ENCODE data around the gene GLRX. TPM values are rescaled to one million over a fixed set of nuclear protein-coding genes. Genes with fewer than 3 reads are reported as not detected.
"Not testable (repeated sequence)": the region's sequence is repeated elsewhere in the genome, so short reads cannot be mapped to it uniquely, and the experiment has no call there.

GLRX gene
- polyA plus RNA-seq, 1 donor from 2014 or later, result 113 TPM

- peak overlapping the region; percentile 21 to 89 (median 75) for H3K4me3 Mint-ChIP-seq
- H3K36me3 Mint-ChIP-seq, result no peaks in the 10 kb centered on the region
- no peaks in the 10 kb centered on the region for H3K9me3 Mint-ChIP-seq
- peak overlapping the region in 2 of 3 donors; percentile 6 to 43 for H3K27ac Mint-ChIP-seq
- H3K27me3 Mint-ChIP-seq, result no peaks in the 10 kb centered on the region
- peaks cover 22% of the 10 kb centered on the region in 3 donors for H3K4me1 Mint-ChIP-seq
Observed at GRCh38 chr5:95842854-95843544, 20.5 kb upstream of the GLRX start.

- Mint-ChIP-seq H3K27ac (peak overlapping the region in 1 of 3 donors; percentile 8), H3K9me3 (no peaks in the 10 kb centered on the region), H3K36me3 (no peaks in the 10 kb centered on the region), H3K4me1 (peaks cover 22 to 28% (median 26%) of the 10 kb centered on the region in 3 donors), H3K27me3 (no peaks in the 10 kb centered on the region), H3K4me3 (no peak overlapping the region)
Observed at GRCh38 chr5:95841914-95842812, 19.6 kb upstream of the GLRX start.

GRCh38 chr5:95840956-95841705 lies 18.6 kb upstream of the GLRX start:
- peaks cover 27 to 35% (median 30%) of the 10 kb centered on the region in 3 donors for H3K4me1 Mint-ChIP-seq
- H3K27ac Mint-ChIP-seq, result peak overlapping the region in 2 of 3 donors; percentile 37 to 76
- H3K27me3 Mint-ChIP-seq, result no peaks in the 10 kb centered on the region

GRCh38 chr5:95839658-95840057 lies 17.1 kb upstream of the GLRX start:
- H3K4me1 Mint-ChIP-seq, result peaks cover 33 to 42% (median 34%) of the 10 kb centered on the region in 3 donors
- H3K9me3 Mint-ChIP-seq, result no peaks in the 10 kb centered on the region
- no peaks in the 10 kb centered on the region for H3K36me3 Mint-ChIP-seq
- no peak overlapping the region for H3K4me3 Mint-ChIP-seq
- H3K27me3 Mint-ChIP-seq, result no peaks in the 10 kb centered on the region
- H3K27ac Mint-ChIP-seq, result peak overlapping the region in 1 of 3 donors; percentile 26

More at GRCh38 chr5:95840956-95841705, 18.6 kb upstream of the GLRX start:
- Mint-ChIP-seq H3K4me3 (peak overlapping the region in 1 of 4 donors; percentile 1), H3K36me3 (no peaks in the 10 kb centered on the region), H3K9me3 (no peaks in the 10 kb centered on the region)

GRCh38 chr5:95838556-95838955 lies 16.0 kb upstream of the GLRX start:
- Mint-ChIP-seq H3K36me3 (no peaks in the 10 kb centered on the region), H3K4me1 (peaks cover 41 to 53% (median 42%) of the 10 kb centered on the region in 3 donors), H3K9me3 (no peaks in the 10 kb centered on the region), H3K27me3 (no peaks in the 10 kb centered on the region), H3K4me3 (no peak overlapping the region), H3K27ac (peak overlapping the region in 1 of 3 donors; percentile 27)

GRCh38 chr5:95838001-95838520 lies 15.5 kb upstream of the GLRX start:
- no peak overlapping the region for H3K4me3 Mint-ChIP-seq
- no peaks in the 10 kb centered on the region for H3K36me3 Mint-ChIP-seq
- peaks cover 38 to 51% (median 43%) of the 10 kb centered on the region in 3 donors for H3K4me1 Mint-ChIP-seq
- H3K9me3 Mint-ChIP-seq, result no peaks in the 10 kb centered on the region
- H3K27me3 Mint-ChIP-seq, result no peaks in the 10 kb centered on the region
- no peak overlapping the region for H3K27ac Mint-ChIP-seq

GRCh38 chr5:95837492-95837891 lies 15.0 kb upstream of the GLRX start:
- no peak overlapping the region for H3K27ac Mint-ChIP-seq
- H3K9me3 Mint-ChIP-seq, result no peaks in the 10 kb centered on the region
- H3K27me3 Mint-ChIP-seq, result no peaks in the 10 kb centered on the region
- peak overlapping the region in 1 of 4 donors; percentile 1 for H3K4me3 Mint-ChIP-seq
- no peaks in the 10 kb centered on the region for H3K36me3 Mint-ChIP-seq
- peaks cover 39 to 54% (median 45%) of the 10 kb centered on the region in 3 donors for H3K4me1 Mint-ChIP-seq

- peak overlapping the region in 1 of 4 donors; percentile 88 for H3K4me3 Mint-ChIP-seq
- H3K27ac Mint-ChIP-seq, result peak overlapping the region; percentile 47 to 92 (median 87)
- H3K9me3 Mint-ChIP-seq, H3K27me3 Mint-ChIP-seq, H3K36me3 Mint-ChIP-seq: not testable (repeated sequence)
- H3K4me1 Mint-ChIP-seq, result peaks cover 41 to 54% (median 49%) of the 10 kb centered on the region in 3 donors
Observed at GRCh38 chr5:95836971-95837370, 14.4 kb upstream of the GLRX start.

GRCh38 chr5:95836544-95836943 lies 14.0 kb upstream of the GLRX start:
- peak overlapping the region; percentile 47 to 92 (median 87) for H3K27ac Mint-ChIP-seq
- H3K4me3 Mint-ChIP-seq, result peak overlapping the region; percentile 7 to 96 (median 89)
- peaks cover 41 to 54% (median 50%) of the 10 kb centered on the region in 3 donors for H3K4me1 Mint-ChIP-seq

GRCh38 chr5:95835682-95836385 lies 13.3 kb upstream of the GLRX start:
- H3K36me3 Mint-ChIP-seq, result no peaks in the 10 kb centered on the region
- peak overlapping the region; percentile 83 to 96 (median 89) for H3K4me3 Mint-ChIP-seq
- no peaks in the 10 kb centered on the region for H3K27me3 Mint-ChIP-seq
- peaks cover 37 to 49% (median 47%) of the 10 kb centered on the region in 3 donors for H3K4me1 Mint-ChIP-seq
- H3K9me3 Mint-ChIP-seq, result no peaks in the 10 kb centered on the region
- peak overlapping the region; percentile 47 to 92 (median 87) for H3K27ac Mint-ChIP-seq

More at GRCh38 chr5:95836544-95836943, 14.0 kb upstream of the GLRX start:
- Mint-ChIP-seq H3K9me3 (no peaks in the 10 kb centered on the region), H3K27me3 (no peaks in the 10 kb centered on the region), H3K36me3 (no peaks in the 10 kb centered on the region)

GRCh38 chr5:95832664-95833063 lies 10.1 kb upstream of the GLRX start:
- no peaks in the 10 kb centered on the region for H3K36me3 Mint-ChIP-seq
- H3K27me3 Mint-ChIP-seq, result no peaks in the 10 kb centered on the region
- H3K4me1 Mint-ChIP-seq, result peaks cover 32 to 37% (median 33%) of the 10 kb centered on the region in 3 donors
- peak overlapping the region in 1 of 3 donors; percentile 32 for H3K27ac Mint-ChIP-seq
- no peaks in the 10 kb centered on the region for H3K9me3 Mint-ChIP-seq
- H3K4me3 Mint-ChIP-seq, result peak overlapping the region in 2 of 4 donors; percentile 66 to 79

- no peak overlapping the region for H3K4me3 Mint-ChIP-seq
- H3K4me1 Mint-ChIP-seq, result peaks cover 25 to 30% (median 27%) of the 10 kb centered on the region in 3 donors
- H3K27me3 Mint-ChIP-seq, result no peaks in the 10 kb centered on the region
- no peaks in the 10 kb centered on the region for H3K9me3 Mint-ChIP-seq
- peaks cover 3% of the 10 kb centered on the region for H3K36me3 Mint-ChIP-seq
- H3K27ac Mint-ChIP-seq, result no peak overlapping the region
Observed at GRCh38 chr5:95830226-95830625, 7.7 kb upstream of the GLRX start.

- no peaks in the 10 kb centered on the region for H3K27me3 Mint-ChIP-seq
- peak overlapping the region in 1 of 3 donors; percentile 89 for H3K27ac Mint-ChIP-seq
- no peaks in the 10 kb centered on the region for H3K9me3 Mint-ChIP-seq
- peaks cover 24 to 30% (median 29%) of the 10 kb centered on the region in 3 donors for H3K4me1 Mint-ChIP-seq
- H3K36me3 Mint-ChIP-seq, result peaks cover 3% of the 10 kb centered on the region
- H3K4me3 Mint-ChIP-seq, result peak overlapping the region in 1 of 4 donors; percentile 9
Observed at GRCh38 chr5:95827892-95828246, 5.3 kb upstream of the GLRX start.

Data from IgD-negative memory B cell (primary cell).